WERI-Rb-1 (cell line): ENCODE results near the gene CCDC88C.

Experiments
- DNase-seq: peaks from one replicate; pipeline ENCODE4 v3.0.0-alpha.2; 2020
- H3K27ac ChIP-seq: fragments of 250-450 bp; sonication (Bioruptor Pico); 2 replicates; pipeline ENCODE4 v1.5.1; 2020; ENCODE audit warnings: mild to moderate bottlenecking, moderate library complexity
- H3K27me3 ChIP-seq: fragments of 250-450 bp; sonication (Bioruptor Pico); 2 replicates; pipeline ENCODE4 v1.5.1; 2021; ENCODE audit warnings: mild to moderate bottlenecking, low read depth, moderate library complexity; ENCODE audit not compliant: insufficient read depth, severe bottlenecking
- H3K36me3 ChIP-seq: fragments of 250-450 bp; sonication (Bioruptor Pico); 2 replicates; pipeline ENCODE4 v1.5.1; 2020; ENCODE audit warnings: mild to moderate bottlenecking, moderate library complexity
- H3K4me3 ChIP-seq: 2 replicates; pipeline ENCODE4 v1.5.1; 2011; ENCODE audit warnings: low read depth, mild to moderate bottlenecking, control low read depth, low read length
- H3K9me3 ChIP-seq: fragments of 250-450 bp; sonication (Bioruptor Pico); 2 replicates; pipeline ENCODE4 v1.5.1; 2021; ENCODE audit warnings: mild to moderate bottlenecking, moderate library complexity; ENCODE audit not compliant: severe bottlenecking
- CTCF ChIP-seq: IDR thresholded peaks from 2 replicates; pipeline ENCODE4 v1.5.1; 2011; ENCODE audit warnings: low read depth, mild to moderate bottlenecking, control low read depth, inconsistent platforms, low read length

The CCDC88C gene

DNA sequence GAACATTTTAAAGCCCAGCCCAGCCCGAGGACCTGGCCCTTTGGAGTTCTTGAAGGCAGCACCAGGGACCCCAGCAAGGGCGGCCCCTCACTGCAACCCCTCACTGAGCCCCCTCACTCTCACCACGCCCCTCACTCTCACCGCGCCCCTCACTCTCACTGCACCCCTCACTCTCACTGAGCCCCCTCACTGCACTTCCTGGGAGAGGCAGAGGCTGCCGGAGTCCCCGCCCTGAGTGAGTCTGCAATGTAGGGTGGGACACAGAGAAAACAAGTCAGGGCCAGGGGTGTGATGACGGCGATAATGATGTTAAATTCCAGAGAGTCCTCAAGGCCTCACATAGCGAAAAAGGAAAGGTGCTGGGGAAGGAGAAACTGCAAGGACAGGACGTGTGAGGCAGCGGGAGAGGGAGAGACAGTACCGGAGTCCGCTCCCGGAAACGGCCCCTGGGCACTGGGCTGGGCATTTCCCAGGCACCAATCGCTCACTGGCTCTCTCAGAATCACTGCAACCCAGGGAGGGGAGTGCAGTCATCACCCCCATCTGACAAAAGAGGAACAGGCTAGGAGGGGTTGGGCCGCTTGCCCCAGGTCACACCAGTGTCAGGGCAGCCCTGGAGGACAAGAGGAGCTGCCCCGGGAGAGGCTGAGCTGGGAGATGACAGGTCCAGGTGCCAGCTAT is 24.9 kb downstream of the CCDC88C start:
- no peak overlapping the region for H3K4me3 ChIP-seq
- DNase-seq: no peak

DNA sequence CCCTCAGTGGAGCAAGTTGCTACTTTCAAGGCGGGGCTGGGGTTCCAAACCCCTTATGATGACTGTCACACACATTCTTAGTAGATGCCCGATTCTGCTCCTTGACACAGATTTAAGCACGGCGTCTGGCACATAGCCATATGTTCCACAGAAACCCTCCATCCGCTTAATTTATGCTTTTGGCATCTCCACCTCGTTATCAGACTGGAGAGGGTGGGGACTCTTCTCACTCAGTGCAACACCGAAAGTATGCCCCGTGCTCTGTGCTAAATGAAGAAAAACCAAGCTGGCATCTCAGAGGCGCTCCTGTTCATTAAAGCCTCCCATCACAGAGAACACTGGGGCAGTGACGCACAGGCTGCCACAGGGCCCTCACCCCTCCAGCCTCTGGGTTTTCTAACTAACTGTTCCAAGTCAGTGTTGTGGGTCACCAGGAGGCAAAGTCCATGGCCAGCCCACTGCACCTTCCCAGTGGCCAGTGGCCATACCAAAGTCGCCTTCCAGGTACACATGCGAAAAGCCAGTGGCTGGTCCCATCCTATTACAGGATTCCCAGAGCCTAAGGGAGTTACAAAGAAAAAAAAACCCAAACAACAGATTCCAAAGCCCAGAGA is 27.3 kb downstream of the CCDC88C start:
- TF ChIP-seq CTCF: no peak
- Histone ChIP-seq H3K9me3 (no peaks in the 10 kb centered on the region), H3K27me3 (no peaks in the 10 kb centered on the region), H3K27ac (peak overlapping the region; percentile 96), H3K4me3 (no peak overlapping the region), H3K36me3 (peaks cover 8% of the 10 kb centered on the region; the same call in 1 of the 2 replicates)
- DNase-seq: peak; percentile 73

More for the DNA sequence above, 24.9 kb downstream of the CCDC88C start:
- peak overlapping the region; percentile 96 for H3K27ac ChIP-seq
- no peak for TF ChIP-seq CTCF
- H3K9me3 ChIP-seq: no peaks in the 10 kb centered on the region
- peaks cover 15% of the 10 kb centered on the region for H3K36me3 ChIP-seq
- no peaks in the 10 kb centered on the region for H3K27me3 ChIP-seq

DNA sequence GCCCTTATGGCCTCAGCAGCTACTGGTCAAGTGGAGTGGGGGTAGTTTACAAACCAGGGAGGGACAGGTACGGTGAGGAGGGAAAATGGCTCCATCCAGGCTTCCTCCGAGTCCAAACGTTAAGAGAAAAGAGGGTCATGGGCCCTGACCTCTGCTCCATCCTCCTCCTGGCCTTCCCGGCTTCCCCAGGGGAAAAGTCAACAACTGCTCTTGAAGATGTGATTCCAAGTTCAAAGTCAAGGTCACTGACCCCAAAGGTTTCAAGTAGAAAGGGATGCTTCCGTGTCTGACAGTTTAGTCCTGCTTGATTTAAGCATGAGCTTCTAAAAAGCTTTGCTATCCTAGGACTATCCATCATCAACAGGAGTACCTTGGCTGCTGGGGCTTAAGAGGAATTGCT is 28.5 kb downstream of the CCDC88C start:
- Histone ChIP-seq H3K27me3 (no peaks in the 10 kb centered on the region), H3K9me3 (no peaks in the 10 kb centered on the region), H3K36me3 (peaks cover 6% of the 10 kb centered on the region; the same call in 1 of the 2 replicates), H3K4me3 (no peak overlapping the region; the same call in 1 of the 2 replicates), H3K27ac (peak overlapping the region; percentile 96)
- TF ChIP-seq CTCF: no peak
- no peak for DNase-seq

- peaks cover 9% of the 10 kb centered on the region for H3K36me3 ChIP-seq
- H3K27me3 ChIP-seq: no peaks in the 10 kb centered on the region
- DNase-seq: peak; percentile 79
- H3K27ac ChIP-seq: peak overlapping the region; percentile 96
- no peaks in the 10 kb centered on the region for H3K9me3 ChIP-seq
- TF ChIP-seq CTCF: no peak
- H3K4me3 ChIP-seq: peak overlapping the region; percentile 0; the same call in 1 of the 2 replicates
Observed at GRCh38 chr14:91388551-91388975, 29.1 kb downstream of the CCDC88C start.

- no peaks in the 10 kb centered on the region for H3K9me3 ChIP-seq
- H3K27me3 ChIP-seq: no peaks in the 10 kb centered on the region
- H3K4me3 ChIP-seq: no peak overlapping the region
- H3K27ac ChIP-seq: peak overlapping the region; percentile 96
- peaks cover 14% of the 10 kb centered on the region for H3K36me3 ChIP-seq
- no peak for TF ChIP-seq CTCF
- DNase-seq: peak; percentile 76
Observed at GRCh38 chr14:91387951-91388381, 29.7 kb downstream of the CCDC88C start.
